GM18951 (cell line): ENCODE data around the gene FBLN2.

Experiments used
- POLR2A ChIP-seq: IDR thresholded peaks from 4 replicates; pipeline ENCODE4 v1.6.1; 2011; ENCODE audit warnings: mild to moderate bottlenecking; ENCODE audit not compliant: insufficient read length, insufficient read depth; ENCODE audit errors: extremely low read depth
- in situ Hi-C: fragments of 300-500 bp; cut with MboI; formaldehyde crosslinking; loops from one replicate; pipeline ENCODE4 v1.12.0; 2022; ENCODE audit warnings: low sequenced_read_pairs, mixed read lengths, inconsistent platforms; ENCODE audit not compliant: unreplicated experiment

FBLN2 gene

GRCh38 chr3:13507570-13508339 is 41.2 kb upstream of the FBLN2 start:
- no peak for TF ChIP-seq POLR2A
- in situ Hi-C loops, result no loop called here

GRCh38 chr3:13508496-13508895 is 40.4 kb upstream of the FBLN2 start:
- TF ChIP-seq POLR2A, result no peak
- in situ Hi-C loops, result no loop called here

- TF ChIP-seq POLR2A, result no peak
- in situ Hi-C loops, result no loop called here
These were observed 39.7 kb upstream of the FBLN2 start for GRCh38 chr3:13509059-13509815.

- in situ Hi-C loops, result no loop called here
- TF ChIP-seq POLR2A, result no peak
These were observed 39.1 kb upstream of the FBLN2 start for GRCh38 chr3:13509816-13510192.

GRCh38 chr3:13512451-13512850 is 36.5 kb upstream of the FBLN2 start:
- TF ChIP-seq POLR2A, result no peak
- in situ Hi-C loops, result no loop called here

GRCh38 chr3:13513051-13513912 is 35.6 kb upstream of the FBLN2 start:
- TF ChIP-seq POLR2A, result no peak
- in situ Hi-C loops, result no loop called here

- no peak for TF ChIP-seq POLR2A
- in situ Hi-C loops, result no loop called here
These were observed 34.9 kb upstream of the FBLN2 start for GRCh38 chr3:13513913-13514517.

GRCh38 chr3:13514639-13515435 is 34.1 kb upstream of the FBLN2 start:
- in situ Hi-C loops, result no loop called here
- TF ChIP-seq POLR2A, result no peak

GRCh38 chr3:13515786-13516759 is 32.9 kb upstream of the FBLN2 start:
- no peak for TF ChIP-seq POLR2A
- in situ Hi-C loops, result no loop called here

- no peak for TF ChIP-seq POLR2A
- in situ Hi-C loops, result no loop called here
These were observed 32.2 kb upstream of the FBLN2 start for GRCh38 chr3:13516760-13517135.

GRCh38 chr3:13517253-13517977 is 31.5 kb upstream of the FBLN2 start:
- in situ Hi-C loops, result no loop called here

More at GRCh38 chr3:13517253-13517977, 31.5 kb upstream of the FBLN2 start:
- TF ChIP-seq POLR2A, result no peak
